ENCODE data around the gene PTGFRN. TPM values are rescaled to one million over a fixed set of nuclear protein-coding genes. Genes with fewer than 3 reads are reported as not detected.

The PTGFRN gene
- total and polyA plus RNA-seq, 2 of the 13 experiments (the other 11 are each of a cell fraction or from before 2014, with no cell fraction given) = 3.3 to 11.3 TPM

DNA sequence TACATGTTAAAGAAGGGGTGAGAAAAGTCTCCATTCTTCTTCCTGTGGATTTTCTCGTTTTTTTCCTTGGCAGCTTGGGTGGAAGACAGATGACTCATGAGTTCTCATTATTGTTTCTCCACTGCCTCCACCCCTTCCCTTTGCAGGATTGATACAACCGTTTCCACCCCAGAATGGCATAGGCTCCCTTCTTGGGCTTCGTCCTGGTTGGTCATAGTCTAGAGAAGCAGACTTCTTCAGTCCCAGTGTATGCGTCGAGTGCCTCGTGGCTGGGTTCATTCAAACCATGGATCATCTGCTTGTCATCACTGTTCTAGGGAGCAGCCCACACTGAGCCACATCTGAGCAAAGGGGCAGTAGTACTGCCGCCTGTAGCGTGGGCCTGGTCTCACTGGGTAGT is 13.7 kb downstream of the PTGFRN start:
- H3K27me3 ChIP-seq (ENCODE audit: control insufficient read depth in 1 of 2, insufficient read depth in 2 of 2, low read length in 2 of 2) = no peaks in the 10 kb centered on the region
- WGBS (ENCODE audit: low lambda C conversion rate) = 67% methylated on average over 8 of the region's 8 CpGs
- H4K20me1 ChIP-seq (ENCODE audit: insufficient read depth, low read length) = no peaks in the 10 kb centered on the region
- no peak for FAIRE-seq
- no peak overlapping the region for H3K9ac ChIP-seq (ENCODE audit: insufficient read depth, low read depth, low read length)
- TF ChIP-seq ZNF256 (CRISPR knock-in tag; conservative IDR thresholded peaks at IDR 0.05) (no peak), ZMYM2 (CRISPR knock-in tag; IDR thresholded peaks at IDR 0.05) (no peak), HMG20A (CRISPR knock-in tag; IDR thresholded peaks at IDR 0.05; ENCODE audit: borderline replicate concordance) (no peak), CEBPB (IDR thresholded peaks at IDR 0.05; ENCODE audit: borderline replicate concordance, low read depth, low read length) (no peak), SP140L (CRISPR knock-in tag; IDR thresholded peaks at IDR 0.05; ENCODE audit: borderline replicate concordance) (no peak)
- POLR2A ChIA-PET = no interaction called here
- H3K4me3 ChIP-seq (replicated peaks in 1 of 3; ENCODE audit: insufficient read depth in 1 of 3, low read depth in 2 of 3, low read length in 3 of 3) = no peak overlapping the region
- in situ Hi-C loops (cut with HindIII; ENCODE audit: extremely low pct_ligation_motif_present, low pct_unique_long_range_greater_than_20kb) = no loop called here
- no peaks in the 10 kb centered on the region for H3K36me3 ChIP-seq (replicated peaks in 1 of 2; ENCODE audit: control insufficient read depth in 1 of 2, insufficient read depth in 2 of 2, low read length in 2 of 2)
- no peak for DNase-seq (ENCODE audit: low spot score)
- no peak for ATAC-seq
- CTCF ChIA-PET (ENCODE audit: low intra/inter-chr PET ratio, low total read pairs) = no interaction called here
- BruUV-seq (replicated peaks) = no TSS peak
- H3K4me2 ChIP-seq (ENCODE audit: low read depth, low read length) = no peak overlapping the region
- no peaks in the 10 kb centered on the region for H3K79me2 ChIP-seq (ENCODE audit: insufficient read depth, low read length)
- H3K4me1 ChIP-seq (ENCODE audit: insufficient read depth, low read length) = peaks cover 32% of the 10 kb centered on the region
- no peaks in the 10 kb centered on the region for H3K9me3 ChIP-seq (ENCODE audit: low read length)
- intact Hi-C loops (cut with micrococcal nuclease; ENCODE audit: unreplicated experiment) = loop anchor here (10.0 kb wide), 1 partner anchor 79 kb away; no protein-coding TSS in a partner anchor
- no peak overlapping the region for H2AFZ ChIP-seq (ENCODE audit: low read length)
- H3K27ac ChIP-seq (ENCODE audit: extremely low read length, insufficient read depth, low read length) = no peak overlapping the region

DNA sequence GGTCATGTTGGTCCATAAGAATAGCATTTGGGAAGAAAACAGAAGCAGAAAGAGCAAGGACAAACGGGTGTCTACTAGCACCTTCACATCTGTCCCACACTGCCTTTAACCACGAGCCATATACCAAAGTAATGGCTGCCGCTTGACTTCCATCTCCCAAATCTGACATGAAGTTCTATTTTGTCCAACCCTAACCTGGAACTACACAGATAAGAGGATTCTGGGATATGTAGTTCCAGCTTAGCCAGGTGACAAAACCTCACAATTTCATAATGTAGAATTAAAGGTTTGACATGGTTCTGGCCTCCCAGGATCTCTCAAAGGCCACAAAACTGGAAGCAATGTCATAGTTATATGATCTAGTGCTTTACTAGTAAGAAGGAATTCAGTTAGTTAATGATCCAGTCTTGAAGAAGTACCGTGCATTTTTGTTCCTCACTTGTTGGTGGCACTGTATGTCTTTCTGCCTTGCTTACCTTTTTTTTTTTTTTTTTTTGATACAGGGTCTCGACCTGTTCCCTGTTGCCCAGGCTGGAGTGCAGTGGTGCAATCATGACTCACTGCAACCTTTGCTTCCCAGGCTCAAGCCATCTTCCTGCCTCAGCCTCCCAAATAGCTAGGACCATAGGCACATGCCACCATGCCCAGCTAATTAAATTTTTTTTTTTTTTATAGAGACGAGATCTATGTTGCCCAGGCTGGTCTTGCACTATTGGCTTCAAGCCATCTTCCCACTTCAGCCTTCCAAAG is 17.5 kb downstream of the PTGFRN start:
- WGBS (ENCODE audit: low lambda C conversion rate) = 41% methylated on average over 6 of the region's 6 CpGs

More for the DNA sequence above, 17.5 kb downstream of the PTGFRN start:
- no peak overlapping the region for H2AFZ ChIP-seq (ENCODE audit: low read length)
- TF ChIP-seq, protein P1, sequence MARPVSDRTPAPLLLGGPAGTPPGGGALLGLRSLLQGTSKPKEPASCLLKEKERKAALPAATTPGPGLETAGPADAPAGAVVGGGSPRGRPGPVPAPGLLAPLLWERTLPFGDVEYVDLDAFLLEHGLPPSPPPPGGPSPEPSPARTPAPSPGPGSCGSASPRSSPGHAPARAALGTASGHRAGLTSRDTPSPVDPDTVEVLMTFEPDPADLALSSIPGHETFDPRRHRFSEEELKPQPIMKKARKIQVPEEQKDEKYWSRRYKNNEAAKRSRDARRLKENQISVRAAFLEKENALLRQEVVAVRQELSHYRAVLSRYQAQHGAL (CRISPR knock-in tag; IDR thresholded peaks at IDR 0.05; ENCODE audit: not compliant biosample characterization) = no peak
- no peak for TF ChIP-seq GABPB1 (CRISPR knock-in tag; IDR thresholded peaks at IDR 0.05)
- TF ChIP-seq PAWR (CRISPR knock-in tag; IDR thresholded peaks at IDR 0.05; ENCODE audit: borderline replicate concordance) = no peak
- TF ChIP-seq, protein P2, sequence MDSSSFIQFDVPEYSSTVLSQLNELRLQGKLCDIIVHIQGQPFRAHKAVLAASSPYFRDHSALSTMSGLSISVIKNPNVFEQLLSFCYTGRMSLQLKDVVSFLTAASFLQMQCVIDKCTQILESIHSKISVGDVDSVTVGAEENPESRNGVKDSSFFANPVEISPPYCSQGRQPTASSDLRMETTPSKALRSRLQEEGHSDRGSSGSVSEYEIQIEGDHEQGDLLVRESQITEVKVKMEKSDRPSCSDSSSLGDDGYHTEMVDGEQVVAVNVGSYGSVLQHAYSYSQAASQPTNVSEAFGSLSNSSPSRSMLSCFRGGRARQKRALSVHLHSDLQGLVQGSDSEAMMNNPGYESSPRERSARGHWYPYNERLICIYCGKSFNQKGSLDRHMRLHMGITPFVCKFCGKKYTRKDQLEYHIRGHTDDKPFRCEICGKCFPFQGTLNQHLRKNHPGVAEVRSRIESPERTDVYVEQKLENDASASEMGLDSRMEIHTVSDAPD (CRISPR knock-in tag; IDR thresholded peaks at IDR 0.05) = no peak
- TF ChIP-seq ZNF484 (CRISPR knock-in tag; IDR thresholded peaks at IDR 0.05; ENCODE audit: borderline replicate concordance, low read depth) = no peak
- TF ChIP-seq FOSL2 (CRISPR knock-in tag; IDR thresholded peaks at IDR 0.05) = peak; percentile 61
- H3K4me2 ChIP-seq (ENCODE audit: low read depth, low read length) = no peak overlapping the region
- no peaks in the 10 kb centered on the region; a peak in 1 of 5 replicates for H3K36me3 ChIP-seq (replicated peaks in 1 of 2; ENCODE audit: control insufficient read depth in 1 of 2, insufficient read depth in 2 of 2, low read length in 2 of 2)
- intact Hi-C loops (cut with micrococcal nuclease; ENCODE audit: unreplicated experiment) (loop anchor here (10.0 kb wide), 1 partner anchor 82 kb away; no protein-coding TSS in a partner anchor), in situ Hi-C loops (cut with HindIII; ENCODE audit: extremely low pct_ligation_motif_present, low pct_unique_long_range_greater_than_20kb) (no loop called here)
- ATAC-seq = no peak
- no peak for FAIRE-seq
- no peak for DNase-seq (ENCODE audit: low spot score)
- ChIA-PET POLR2A (no interaction called here), CTCF (ENCODE audit: low intra/inter-chr PET ratio, low total read pairs) (no interaction called here)
- H3K27me3 ChIP-seq (ENCODE audit: control insufficient read depth in 1 of 2, insufficient read depth in 2 of 2, low read length in 2 of 2) = no peaks in the 10 kb centered on the region
- H3K4me3 ChIP-seq (replicated peaks in 1 of 3; ENCODE audit: insufficient read depth in 1 of 3, low read depth in 2 of 3, low read length in 3 of 3) = no peak overlapping the region
- no peak overlapping the region for H3K9ac ChIP-seq (ENCODE audit: insufficient read depth, low read depth, low read length)
- H3K9me3 ChIP-seq (ENCODE audit: low read length) = no peaks in the 10 kb centered on the region
- no TSS peak for BruUV-seq (replicated peaks)
- H4K20me1 ChIP-seq (ENCODE audit: insufficient read depth, low read length) = no peaks in the 10 kb centered on the region
- H3K79me2 ChIP-seq (ENCODE audit: insufficient read depth, low read length) = no peaks in the 10 kb centered on the region
- H3K4me1 ChIP-seq (ENCODE audit: insufficient read depth, low read length) = peaks cover 3% of the 10 kb centered on the region
- H3K27ac ChIP-seq (ENCODE audit: extremely low read length, insufficient read depth, low read length) = no peak overlapping the region

Data from HepG2 (cell line).